K562 (cell line): ENCODE results near the gene TTC28. TPM values are rescaled to one million over a fixed set of nuclear protein-coding genes. Genes with fewer than 3 reads are reported as not detected.

Experiments
- ATAC-seq: fragments of 200-7000 bp; cut with Tn5 transposase; 3 replicates; pipeline ENCODE4 v1.9.1; 2020; ENCODE audit warnings: moderate library complexity
- BruUV-seq: library from RNA; stranded (reverse); fragments of 400-500 nt; replicated peaks from 2 replicates; lab custom pipeline; 2021; lab: Mats Ljungman, UMichigan
- CTCF ChIA-PET: fragments of 300-600 bp; formaldehyde crosslinking; extraction: SDS; loops from one replicate; lab custom pipeline; 2021; ENCODE audit warnings: low intra/inter-chr PET ratio; lab: Yijun Ruan, JAX
- POLR2A ChIA-PET: fragments of 300-600, 350-650 bp; sonication (Branson Sonifier 250); formaldehyde crosslinking; extraction: SDS; loops from one replicate; lab custom pipeline; 2021; ENCODE audit warnings: antibody characterized with exemption, inconsistent platforms; lab: Yijun Ruan, JAX
- DNase-seq, 4 experiments: peaks; one replicate each; pipeline versions ENCODE4 v3.0.0 to v3.0.0-alpha.2; 2011 to 2018; ENCODE audit warnings: low spot score in 3 of 4, mixed read lengths in 3 of 4; ENCODE audit errors: extremely low read depth in 1 of 4
- FAIRE-seq: peaks from 2 replicates; lab custom pipeline; 2011; peaks lifted over from hg19 to GRCh38; lab: Jason Lieb, UNC
- H2AFZ ChIP-seq: 2 replicates; pipeline ENCODE4 v1.6.0; 2011; ENCODE audit warnings: low read depth, low read length, control low read depth, inconsistent platforms
- H3K27ac ChIP-seq: fragments of 200-600 bp; 3 replicates; pipeline ENCODE4 v1.8.0; 2011; ENCODE audit warnings: low read depth, mild to moderate bottlenecking, control low read depth, inconsistent platforms, low read length, moderate library complexity, mixed read lengths; ENCODE audit errors: extremely low read depth
- H3K27me3 ChIP-seq, 2 experiments: fragments of 300-600 bp in 1 of 2; 2 replicates in 1 of 2; 3 replicates in 1 of 2; pipeline versions ENCODE4 v1.6.0 to v1.8.0; 2011; ENCODE audit warnings: inconsistent platforms in 2 of 2, low read length in 2 of 2, mild to moderate bottlenecking in 1 of 2, mixed read lengths in 1 of 2, moderate library complexity in 1 of 2; ENCODE audit not compliant: control insufficient read depth in 2 of 2, insufficient read depth in 2 of 2
- H3K36me3 ChIP-seq: fragments of 300-600 bp; 3 replicates; pipeline ENCODE4 v1.8.0; 2011; ENCODE audit warnings: mild to moderate bottlenecking, low read length, inconsistent platforms; ENCODE audit not compliant: control insufficient read depth, insufficient read depth
- H3K4me1 ChIP-seq, 2 experiments: fragments of 200-600 bp in 1 of 2; replicated peaks in 1 of 2; 2 replicates in 1 of 2; 3 replicates in 1 of 2; pipeline versions ENCODE4 v1.5.1 to v1.8.0; 2011; ENCODE audit warnings: inconsistent platforms in 2 of 2, low read length in 2 of 2, mild to moderate bottlenecking in 1 of 2, mixed read lengths in 1 of 2, moderate library complexity in 1 of 2; ENCODE audit not compliant: control insufficient read depth in 2 of 2, insufficient read depth in 2 of 2
- H3K4me2 ChIP-seq: 2 replicates; pipeline ENCODE4 v1.6.1; 2011; ENCODE audit warnings: low read length, control low read depth, inconsistent platforms, mixed read lengths; ENCODE audit not compliant: insufficient read depth
- H3K4me3 ChIP-seq: fragments of 200-600 bp; sonication (generic), shearing (Covaris generic); 2 replicates; pipeline ENCODE4 v1.5.1; 2016; ENCODE audit warnings: control low read depth, inconsistent platforms
- H3K79me2 ChIP-seq: fragments of 200-600 bp; 3 replicates; pipeline ENCODE4 v1.8.0; 2011; ENCODE audit warnings: low read length, inconsistent platforms; ENCODE audit not compliant: control insufficient read depth, insufficient read depth
- H3K9ac ChIP-seq, 2 experiments: 2 replicates each; pipeline versions ENCODE4 v1.6.0 to v1.6.1; 2011; ENCODE audit warnings: low read depth in 2 of 2, low read length in 2 of 2, control low read depth in 1 of 2, inconsistent platforms in 1 of 2, mild to moderate bottlenecking in 1 of 2, mixed read lengths in 1 of 2; ENCODE audit not compliant: insufficient read depth in 1 of 2
- H3K9me1 ChIP-seq: one replicate; pipeline ENCODE4 v1.6.0; 2011; ENCODE audit warnings: inconsistent platforms, mild to moderate bottlenecking, low read length, moderate library complexity; ENCODE audit not compliant: control insufficient read depth, insufficient read depth
- H3K9me3 ChIP-seq: replicated peaks from 2 replicates; pipeline ENCODE4 v1.5.1; 2011; ENCODE audit warnings: low read depth, low read length, inconsistent platforms; ENCODE audit not compliant: control insufficient read depth, insufficient read depth
- H4K20me1 ChIP-seq: replicated peaks from 2 replicates; pipeline ENCODE4 v1.6.1; 2011; ENCODE audit warnings: low read length, inconsistent platforms, mixed read lengths; ENCODE audit not compliant: control insufficient read depth, insufficient read depth
- CHAMP1 ChIP-seq: fragments of 450-650 bp; IDR thresholded peaks from 2 replicates; pipeline ENCODE4 v1.6.1; 2016; ENCODE audit warnings: mild to moderate bottlenecking
- CTBP1 ChIP-seq: fragments of 450-650 bp; IDR thresholded peaks from 2 replicates; pipeline ENCODE4 v1.6.1; 2016; ENCODE audit warnings: borderline replicate concordance
- EHMT2 ChIP-seq: fragments of 450-650 bp; IDR thresholded peaks from 2 replicates; pipeline ENCODE4 v1.6.1; 2018; ENCODE audit warnings: antibody characterized with exemption
- FOSL1 ChIP-seq: fragments of 200-800 bp; sonication (Bioruptor generic); conservative IDR thresholded peaks from 2 replicates; pipeline ENCODE4 v1.6.1; 2016; ENCODE audit warnings: missing genetic modification characterization, missing compliant biosample characterization
- FOXK2 ChIP-seq, 2 experiments: fragments of 450-650 bp; IDR thresholded peaks in 1 of 2; conservative IDR thresholded peaks in 1 of 2; 2 replicates each; pipeline ENCODE4 v1.6.1; 2016; ENCODE audit warnings: low read depth in 2 of 2, mild to moderate bottlenecking in 1 of 2
- NEUROD1 ChIP-seq: fragments of 150-350 bp; IDR thresholded peaks from 2 replicates; pipeline ENCODE4 v1.6.1; 2014; ENCODE audit warnings: borderline replicate concordance, low read length, low read depth; ENCODE audit not compliant: partially characterized antibody
- RBFOX2 ChIP-seq: fragments of 200-400 bp; formaldehyde crosslinking; IDR thresholded peaks from 2 replicates; pipeline ENCODE4 v1.6.1; 2017; ENCODE audit warnings: low read depth, mild to moderate bottlenecking, low read length, moderate library complexity
- RUNX1 ChIP-seq: sonication (generic); IDR thresholded peaks from 2 replicates; pipeline ENCODE4 v1.6.1; 2016; ENCODE audit warnings: antibody characterized with exemption, low read depth
- SMAD1 ChIP-seq: fragments of 150-350 bp; IDR thresholded peaks from 2 replicates; pipeline ENCODE4 v1.6.1; 2014; ENCODE audit warnings: low read length, low read depth; ENCODE audit not compliant: partially characterized antibody
- SRSF9 ChIP-seq: fragments of 200-400 bp; formaldehyde crosslinking; IDR thresholded peaks from 2 replicates; pipeline ENCODE4 v1.6.1; 2017; ENCODE audit warnings: low read depth, low read length, borderline replicate concordance
- YBX1 ChIP-seq: fragments of 450-650 bp; IDR thresholded peaks from 2 replicates; pipeline ENCODE4 v1.7.1; 2016; ENCODE audit warnings: mild to moderate bottlenecking
- ZBED1 ChIP-seq: IDR thresholded peaks from 2 replicates; pipeline ENCODE4 v1.6.1; 2014
- ZFP91 ChIP-seq: sonication (generic); formaldehyde crosslinking; IDR thresholded peaks from 2 replicates; pipeline ENCODE4 v1.8.0; 2022; ENCODE audit warnings: mild to moderate bottlenecking, missing genetic modification reagents
- ZNF212 ChIP-seq: fragments of 450-650 bp; formaldehyde crosslinking; IDR thresholded peaks from 2 replicates; pipeline ENCODE4 v1.4.0; 2020; ENCODE audit warnings: mild to moderate bottlenecking
- ZNF217 ChIP-seq: sonication (generic); formaldehyde crosslinking; IDR thresholded peaks from 2 replicates; pipeline ENCODE4 v1.8.0; 2022; ENCODE audit warnings: mild to moderate bottlenecking, missing genetic modification reagents
- ZNF79 ChIP-seq: fragments of 250-450 bp; sonication (Bioruptor Pico); IDR thresholded peaks from 2 replicates; pipeline ENCODE4 v1.4.0; 2020; ENCODE audit warnings: low read depth, mild to moderate bottlenecking, moderate library complexity
- WGBS: fragments of 100-300 bp; shearing (Covaris generic); methylation state at CpG from one replicate; pipeline ENCODE4 v1.1.6; 2016; ENCODE audit warnings: low coverage, mixed read lengths; ENCODE audit not compliant: insufficient coverage; ENCODE audit errors: missing lambda C conversion rate; 5-methylcytosine and 5-hydroxymethylcytosine counted together
- in situ Hi-C: fragments of 300-500 bp; cut with MboI; formaldehyde crosslinking; loops from 4 replicates; pipeline ENCODE4 v1.15.0; 2018; ENCODE audit warnings: inconsistent platforms, mixed read lengths
- intact Hi-C: fragments of 100-400 bp; cut with micrococcal nuclease; formaldehyde crosslinking; loops from 2 replicates; pipeline ENCODE4 v1.14.2; 2022
- polyA plus RNA-seq, 8 experiments: library from polyadenylated mRNA; depleted of rRNA in 4 of 8; stranded (reverse) in 5 of 8; unstranded in 3 of 8; fragments of >200 nt; fragmentation: Nextera tagmentation in 2 of 8; fragmentation: Illumina TruSeq in 1 of 8; extraction: Ambion mirVana in 2 of 8; extraction: Trizol in 1 of 8; gene quantifications; 2 replicates each; pipeline versions ENCODE4 v1.2.1 to v1.2.3, GENCODE V29; 2011 to 2014; ENCODE audit warnings: inconsistent platforms in 1 of 8, missing spikeins in 1 of 8
- total RNA-seq, 7 experiments: library from RNA; depleted of rRNA in 6 of 7; stranded (reverse); fragments of >200 nt in 6 of 7; fragmentation: Illumina TruSeq in 2 of 7; extraction: Trizol in 2 of 7; gene quantifications; 2 replicates each; pipeline versions ENCODE4 v1.2.1 to v1.2.3, GENCODE V29; 2011 to 2021; ENCODE audit warnings: low replicate concordance in 1 of 7

TTC28 gene
- total and polyA plus RNA-seq, 9 of the 15 experiments (the other 6 are each of a cell fraction or from before 2014, with no cell fraction given): 0.22 to 10.7 (median 3.1) TPM

GRCh38 chr22:28222052-28222451, 457.6 kb downstream of the TTC28 start (continued):
- TF ChIP-seq CHAMP1 (no peak), YBX1 (no peak), FOXK2 (conservative IDR thresholded peaks at IDR 0.05 in 1 of 2, IDR thresholded peaks at IDR 0.05 in 1 of 2; ENCODE audit: low read depth in 2 of 2) (no peak), NEUROD1 (no peak), ZNF212 (CRISPR knock-in tag) (no peak), CTBP1 (no peak)
- TF ChIP-seq, all 486 proteins: peak for 0

GRCh38 chr22:28220626-28221363, 458.8 kb downstream of the TTC28 start:
- FAIRE-seq (no peak), ATAC-seq (no peak), DNase-seq (no peak)
- intact Hi-C loops (no loop called here), in situ Hi-C loops (no loop called here)
- Histone ChIP-seq H3K27ac (no peak overlapping the region), H3K4me1 (no peaks in the 10 kb centered on the region), H3K4me3 (no peak overlapping the region), H3K9me1 (no peaks in the 10 kb centered on the region), H3K4me2 (no peak overlapping the region), H3K27me3 (no peaks in the 10 kb centered on the region), H4K20me1 (no peaks in the 10 kb centered on the region), H3K79me2 (no peaks in the 10 kb centered on the region), H3K9me3 (no peaks in the 10 kb centered on the region), H3K36me3 (no peaks in the 10 kb centered on the region), H3K9ac (no peak overlapping the region), H2AFZ (no peak overlapping the region)
- POLR2A ChIA-PET: interaction anchor here (0.9 kb wide), 1 partner anchor 23 kb away, joined by 3 read pairs; no protein-coding TSS in a partner anchor
- CTCF ChIA-PET: no interaction called here
- 26% methylated on average over 4 of the region's 5 CpGs for whole genome bisulfite sequencing
- no TSS peak for BruUV-seq
- TF ChIP-seq SMAD1 (no peak), RUNX1 (no peak), RBFOX2 (no peak), ZNF79 (CRISPR knock-in tag) (no peak), ZFP91 (CRISPR knock-in tag) (no peak), ZBED1 (no peak), ZNF217 (no peak), FOSL1 (no peak), SRSF9 (no peak), EHMT2 (no peak)
